HL-60 (cell line): ENCODE data around the gene KIF1B.

Experiments used
- DNase-seq, 2 experiments: peaks; one replicate each; pipeline ENCODE4 v3.0.0-alpha.2; 2010 to 2020; ENCODE audit warnings: low read depth in 1 of 2, low spot score in 1 of 2
- H3K27ac ChIP-seq: fragments of 250-450 bp; sonication (Bioruptor Pico); replicated peaks from 2 replicates; pipeline ENCODE4 v1.5.1; 2020; ENCODE audit warnings: mild to moderate bottlenecking, moderate library complexity
- H3K27me3 ChIP-seq: fragments of 250-450 bp; sonication (Bioruptor Pico); 2 replicates; pipeline ENCODE4 v1.5.1; 2021; ENCODE audit warnings: mild to moderate bottlenecking, moderate library complexity; ENCODE audit not compliant: insufficient read depth, poor library complexity, severe bottlenecking
- H3K4me3 ChIP-seq: replicated peaks from 2 replicates; pipeline ENCODE4 v1.5.1; 2011; ENCODE audit warnings: mild to moderate bottlenecking, control low read depth, low read length; ENCODE audit not compliant: insufficient read depth
- CTCF ChIP-seq: IDR thresholded peaks from one replicate; pipeline ENCODE4 v1.5.1; 2011; ENCODE audit warnings: low read length, control low read depth, inconsistent platforms; ENCODE audit not compliant: insufficient read depth
- GABPA ChIP-seq: IDR thresholded peaks from 2 replicates; pipeline ENCODE4 v1.6.1; 2012; ENCODE audit warnings: low read depth
- POLR2AphosphoS5 ChIP-seq: IDR thresholded peaks from 2 replicates; pipeline ENCODE4 v1.6.1; 2012; ENCODE audit warnings: low read depth
- REST ChIP-seq: IDR thresholded peaks from 2 replicates; pipeline ENCODE4 v1.6.1; 2012; ENCODE audit warnings: low read depth; ENCODE audit not compliant: insufficient replicate concordance
- SPI1 ChIP-seq: IDR thresholded peaks from 2 replicates; pipeline ENCODE4 v1.6.1; 2012; ENCODE audit warnings: low read depth, mild to moderate bottlenecking, borderline replicate concordance

Gene KIF1B

GRCh38 chr1:10195570-10195969, 14.8 kb upstream of the KIF1B start:
- Histone ChIP-seq H3K27ac (no peak overlapping the region), H3K27me3 (no peaks in the 10 kb centered on the region), H3K4me3 (no peak overlapping the region)
- TF ChIP-seq REST (no peak), SPI1 (no peak), GABPA (no peak), CTCF (no peak), POLR2AphosphoS5 (no peak)
- no peak for DNase-seq

GRCh38 chr1:10196976-10197375, 13.4 kb upstream of the KIF1B start:
- no peak for TF ChIP-seq CTCF
- TF ChIP-seq SPI1 = no peak
- no peak for TF ChIP-seq POLR2AphosphoS5
- TF ChIP-seq GABPA = no peak
- no peak for TF ChIP-seq REST
- H3K4me3 ChIP-seq = no peak overlapping the region
- DNase-seq = no peak
- H3K27me3 ChIP-seq = no peaks in the 10 kb centered on the region
- H3K27ac ChIP-seq = no peak overlapping the region

GRCh38 chr1:10200620-10201019, 9.8 kb upstream of the KIF1B start:
- TF ChIP-seq POLR2AphosphoS5 (no peak), SPI1 (no peak), CTCF (no peak), REST (no peak), GABPA (no peak)
- Histone ChIP-seq H3K27ac (no peak overlapping the region), H3K27me3 (no peaks in the 10 kb centered on the region), H3K4me3 (no peak overlapping the region)
- DNase-seq = no peak
